ENCODE results near the gene VASH1. TPM values are rescaled to one million over a fixed set of nuclear protein-coding genes. Genes with fewer than 3 reads are reported as not detected.

VASH1 gene
- total RNA-seq, result 25.0 TPM

GRCh38 chr14:76761136-76761959 lies at the start of gene VASH1:
VASH1 (plus strand) TSS chr14:76761468; CDS start chr14:76762822, 1,354 bp downstream.

GRCh38 chr14:76812422-76813383 lies 51.4 kb downstream of the VASH1 start, which contains the start of gene ANGEL1:
ANGEL1 (minus strand) TSS chr14:76812882; CDS start chr14:76812827, 55 bp downstream.

GRCh38 chr14:76826122-76826521 lies 64.9 kb downstream of the VASH1 start, which contains the start of gene LRRC74A:
LRRC74A (plus strand) TSS chr14:76826408; CDS start chr14:76826698, 290 bp downstream.

Other genes with a start within 250 kb of the VASH1 start
- 20.1 TPM for gene ANGEL1, start 51.4 kb downstream of the VASH1 start, total RNA-seq
- gene LRRC74A, start 64.9 kb downstream of the VASH1 start, total RNA-seq, result not detected